Effector CD4-positive, alpha-beta T cell (primary cell): ENCODE results near the gene EEF1E1.
A peak's percentile ranks its signal among the peaks of the same experiment; 100 is the strongest.

ENCODE experiments used
- DNase-seq: peaks from one replicate; pipeline ENCODE4 v3.0.0-alpha.2; 2020

Gene EEF1E1

DNA sequence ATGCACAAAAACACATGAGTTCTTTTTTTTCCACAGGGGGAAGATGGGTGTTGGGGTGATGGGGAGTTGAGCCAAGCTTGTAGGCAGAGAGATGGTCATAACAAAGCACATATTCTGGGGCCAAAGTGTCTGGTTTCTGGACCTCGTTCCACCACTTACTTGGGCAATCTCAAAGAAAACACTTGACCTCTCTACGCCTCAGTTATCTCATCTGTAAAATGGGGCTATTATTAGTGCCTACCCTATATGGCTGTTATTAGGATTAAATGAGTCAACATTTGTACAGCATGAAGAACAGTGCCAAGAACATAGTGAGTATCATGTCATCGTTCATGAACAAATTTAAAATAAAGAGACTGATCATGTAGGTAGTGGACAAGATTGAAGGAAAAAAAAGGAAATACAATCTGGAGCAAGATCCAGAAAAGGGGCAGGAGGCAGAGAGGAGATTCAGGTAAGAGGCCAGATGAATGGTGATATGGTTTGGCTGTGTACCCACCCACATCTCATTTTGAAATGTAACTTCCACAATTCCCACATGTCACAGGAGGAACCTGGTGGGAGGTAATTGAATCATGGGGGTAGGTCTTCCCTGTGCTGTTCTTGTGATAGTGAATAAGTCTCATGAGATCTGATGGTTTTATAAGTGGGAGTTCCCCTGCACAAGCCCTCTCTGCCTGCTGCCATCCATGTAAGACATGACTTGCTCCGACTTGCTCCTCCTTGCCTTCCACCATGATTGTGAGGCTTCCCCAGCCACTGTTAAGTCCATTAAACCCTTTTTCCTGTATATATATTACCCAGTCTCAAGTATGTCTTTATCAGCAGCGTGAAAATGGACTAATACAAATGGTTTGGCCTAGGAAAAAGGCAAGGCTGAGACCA lies 14.2 kb downstream of the EEF1E1 start:
- no peak for DNase-seq

- no peak for DNase-seq
These were observed 15.5 kb downstream of the EEF1E1 start for GRCh38 chr6:8086755-8087306.

- DNase-seq, result no peak
These were observed 17.3 kb downstream of the EEF1E1 start for GRCh38 chr6:8085053-8085511.

DNA sequence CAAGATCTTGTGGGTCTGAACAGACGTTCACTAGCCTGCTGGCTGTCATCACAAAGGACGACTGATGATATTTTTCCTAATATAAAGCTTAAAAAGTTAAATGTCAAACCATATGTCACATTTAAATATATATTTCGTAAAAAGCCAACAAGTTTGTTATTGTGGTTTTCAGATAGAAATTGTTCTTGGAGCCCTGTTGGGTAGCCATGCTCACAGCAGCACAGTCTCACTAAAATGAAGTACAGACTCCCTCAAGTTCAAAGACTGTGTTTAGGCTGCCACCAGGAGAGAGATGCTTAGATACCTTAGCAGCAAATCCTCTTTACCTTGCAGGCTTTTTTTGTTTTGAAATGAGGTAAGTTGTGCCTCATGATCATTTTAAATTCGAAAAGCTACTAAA lies 17.8 kb downstream of the EEF1E1 start:
- no peak for DNase-seq

DNA sequence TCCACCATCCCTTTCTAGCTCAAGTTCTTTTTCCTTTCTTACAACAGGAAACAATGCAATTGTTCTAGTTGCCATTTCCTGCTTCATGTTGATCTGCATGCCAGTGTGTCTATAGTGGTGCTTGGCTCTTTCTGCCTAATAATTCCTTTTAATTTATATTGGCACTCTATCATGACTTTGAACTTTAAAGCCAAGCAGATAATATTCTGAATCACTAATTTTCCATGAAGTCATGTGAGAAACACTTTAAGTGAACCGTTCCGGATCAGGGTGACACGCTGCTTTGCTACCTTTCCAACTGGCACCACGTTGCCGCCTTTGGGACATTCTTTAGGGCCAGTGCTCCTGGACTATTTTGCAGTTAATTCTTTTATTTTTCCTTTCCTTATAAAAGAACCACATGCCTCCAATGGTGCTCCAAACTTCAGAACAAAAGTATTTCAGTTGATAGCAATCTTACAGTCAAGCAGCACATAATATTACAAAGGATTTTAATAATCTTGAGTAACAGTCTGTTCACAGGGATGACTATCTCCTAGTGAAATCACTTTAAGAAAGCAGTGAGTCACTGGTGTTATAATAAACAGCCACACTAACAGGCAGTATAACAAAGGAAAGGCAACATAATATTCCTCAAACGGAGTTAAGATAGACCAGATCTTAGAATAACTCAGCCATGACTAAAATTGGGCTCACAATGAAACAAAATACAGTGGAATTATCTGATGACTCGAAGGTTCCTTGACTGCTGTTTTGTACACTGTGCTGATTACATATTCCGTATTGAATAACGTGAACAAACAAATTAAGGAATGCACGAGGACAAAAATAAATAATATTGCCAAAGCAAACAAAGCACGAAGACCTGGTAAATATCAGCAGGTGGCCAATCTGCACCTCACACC lies 19.1 kb downstream of the EEF1E1 start:
- no peak for DNase-seq

GRCh38 chr6:8082572-8082953 lies 19.8 kb downstream of the EEF1E1 start:
- no peak for DNase-seq

DNA sequence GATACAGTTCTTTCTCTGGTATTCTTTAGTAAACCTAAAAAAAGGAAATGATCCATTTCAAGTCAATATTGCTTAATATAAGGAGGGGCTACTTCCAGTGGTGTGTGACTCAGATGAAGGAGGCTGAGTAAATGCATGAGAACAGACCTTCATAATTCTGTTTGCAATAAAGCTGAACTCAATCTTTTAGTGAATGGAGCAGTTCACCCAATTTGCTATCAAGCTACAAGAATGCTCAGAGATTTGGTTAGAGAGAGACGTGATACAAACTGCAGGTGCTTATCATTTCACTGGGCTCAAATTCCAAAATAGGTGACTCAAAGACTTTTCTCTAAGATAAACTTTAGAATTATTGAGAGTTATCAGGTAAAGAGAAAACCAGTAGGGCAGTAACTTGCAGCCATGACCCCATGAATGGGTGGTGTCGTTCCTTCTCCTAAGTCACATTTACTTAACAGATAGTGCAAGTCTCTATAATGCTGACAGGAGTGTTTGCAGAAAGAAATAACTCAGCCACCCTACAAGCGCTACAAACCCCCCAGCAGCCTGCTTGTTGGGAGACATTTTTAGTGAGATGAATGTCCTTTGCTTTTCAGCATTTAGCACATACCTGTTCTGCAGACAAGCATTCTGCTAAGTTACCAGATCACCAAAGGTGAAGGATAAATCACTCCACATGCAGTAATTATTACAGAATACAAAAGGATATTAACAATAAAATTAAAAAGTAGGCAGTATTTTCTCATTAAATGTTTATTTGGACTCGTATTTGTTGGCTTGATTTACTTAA lies 21.8 kb downstream of the EEF1E1 start:
- DNase-seq, result no peak

DNA sequence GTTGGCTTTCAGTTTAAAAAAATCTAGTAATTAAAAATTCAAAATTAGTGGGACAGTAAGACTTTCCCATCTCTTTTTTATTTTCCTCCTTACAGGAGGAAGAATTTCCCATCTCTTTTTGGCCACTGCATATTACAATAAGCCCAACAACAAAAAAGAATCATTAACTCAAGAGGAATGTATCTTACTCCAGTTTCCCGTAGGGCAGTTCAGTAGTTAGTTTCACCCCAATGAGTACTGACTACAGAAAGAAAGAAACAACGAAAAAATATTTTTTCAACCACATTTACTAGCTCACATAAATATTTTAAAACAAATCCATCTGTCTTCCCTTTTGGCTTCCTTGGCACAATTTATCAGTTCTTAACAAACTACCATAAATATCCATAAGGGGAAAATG lies 23.2 kb downstream of the EEF1E1 start:
- no peak for DNase-seq

GRCh38 chr6:8077991-8078390 lies 24.4 kb downstream of the EEF1E1 start:
- DNase-seq, result no peak

- no peak for DNase-seq
These were observed 26.6 kb downstream of the EEF1E1 start for GRCh38 chr6:8075704-8076103.

DNA sequence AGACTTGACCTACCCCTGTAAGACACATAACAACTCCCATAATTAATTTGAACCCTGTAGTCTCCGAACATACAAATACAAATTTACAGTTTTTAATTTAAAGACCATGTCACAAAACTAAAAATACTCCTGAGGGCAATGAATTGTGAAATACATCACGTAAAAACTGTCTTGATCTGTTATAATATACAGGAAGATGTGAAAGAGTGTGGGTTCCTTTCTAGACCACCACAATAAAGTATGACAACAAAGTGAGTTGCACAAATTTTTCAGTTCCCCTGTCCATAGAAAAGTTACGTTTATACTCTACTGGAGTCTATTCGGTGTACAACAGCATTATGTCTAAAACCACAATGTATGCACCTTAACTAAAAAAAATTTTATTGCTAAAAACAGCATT lies 27.2 kb downstream of the EEF1E1 start:
- DNase-seq, result no peak

- DNase-seq, result no peak
These were observed 28.1 kb downstream of the EEF1E1 start for GRCh38 chr6:8074213-8074612.

- no peak for DNase-seq
These were observed 28.6 kb downstream of the EEF1E1 start for GRCh38 chr6:8073758-8074157.

DNA sequence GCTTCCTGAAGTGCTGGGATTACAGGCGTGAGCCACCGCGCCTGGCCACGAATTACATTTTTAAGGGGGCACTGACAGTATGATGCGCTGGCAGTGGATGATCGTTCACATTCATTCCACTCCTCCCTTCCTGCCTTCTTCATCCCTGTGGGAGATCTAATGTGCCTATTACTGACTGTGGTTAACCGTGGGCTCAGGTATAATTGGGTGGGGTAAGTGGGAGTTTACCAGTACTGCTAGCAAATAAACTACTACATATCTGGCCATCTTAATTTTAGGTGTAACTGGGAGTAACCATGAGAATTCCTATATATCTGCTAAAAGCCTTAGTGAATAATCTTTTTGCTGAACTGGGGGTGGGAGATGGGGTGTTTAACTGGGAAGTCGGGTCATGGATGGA lies 31.6 kb downstream of the EEF1E1 start:
- DNase-seq, result no peak

- no peak for DNase-seq
These were observed 32.6 kb downstream of the EEF1E1 start for GRCh38 chr6:8069631-8070284.

DNA sequence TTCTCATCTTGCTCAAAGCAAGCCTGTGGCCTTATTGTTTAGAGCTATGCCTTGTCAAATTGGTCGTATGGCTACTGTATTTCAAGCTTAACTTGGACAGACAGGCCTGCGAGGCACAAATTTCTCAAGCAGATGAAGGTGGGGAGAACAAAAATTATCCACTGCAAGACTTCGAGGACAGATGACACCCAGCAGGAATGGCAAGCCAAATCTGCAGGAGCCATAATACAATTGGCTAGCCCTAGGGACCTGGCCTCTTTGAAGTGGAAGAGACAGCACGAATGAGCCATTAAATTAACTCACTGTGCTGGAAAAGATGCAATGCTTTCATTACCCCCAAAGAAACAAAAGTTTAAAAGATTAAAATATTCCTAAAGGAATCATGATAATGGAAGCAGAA lies 33.2 kb downstream of the EEF1E1 start:
- no peak for DNase-seq

- DNase-seq, result no peak
These were observed 36.2 kb downstream of the EEF1E1 start for GRCh38 chr6:8066108-8066507.

GRCh38 chr6:8065519-8065911 lies 36.8 kb downstream of the EEF1E1 start:
- no peak for DNase-seq

GRCh38 chr6:8064638-8065518 lies 37.5 kb downstream of the EEF1E1 start:
- DNase-seq, result no peak

GRCh38 chr6:8063761-8064637 lies 38.3 kb downstream of the EEF1E1 start, which contains the start of gene BLOC1S5:
TSS of gene BLOC1S5 (minus strand) at chr6:8064389. CDS start at chr6:8064376, 13 bp downstream.
- peak; percentile 97 for DNase-seq
